AG09309 (cell line): Measurements from ENCODE around the gene CTXND1.
A peak's percentile ranks its signal among the peaks of the same experiment; 100 is the strongest.

Experiments used
- DNase-seq: peaks from one replicate; pipeline ENCODE4 v3.0.0-alpha.2; 2010; ENCODE audit warnings: low read depth
- H3K4me3 ChIP-seq: 2 replicates; pipeline ENCODE4 v1.5.1; 2011; ENCODE audit warnings: mild to moderate bottlenecking, low read depth, low read length, moderate library complexity; ENCODE audit not compliant: control insufficient read depth
- TF ChIP-seq, protein P1 (sequence below): IDR thresholded peaks from 2 replicates; pipeline ENCODE4 v1.5.1; 2011; ENCODE audit warnings: mild to moderate bottlenecking, low read depth, low read length, inconsistent platforms; ENCODE audit not compliant: insufficient read depth, control insufficient read depth; ENCODE audit errors: missing control alignments

Gene CTXND1

DNA sequence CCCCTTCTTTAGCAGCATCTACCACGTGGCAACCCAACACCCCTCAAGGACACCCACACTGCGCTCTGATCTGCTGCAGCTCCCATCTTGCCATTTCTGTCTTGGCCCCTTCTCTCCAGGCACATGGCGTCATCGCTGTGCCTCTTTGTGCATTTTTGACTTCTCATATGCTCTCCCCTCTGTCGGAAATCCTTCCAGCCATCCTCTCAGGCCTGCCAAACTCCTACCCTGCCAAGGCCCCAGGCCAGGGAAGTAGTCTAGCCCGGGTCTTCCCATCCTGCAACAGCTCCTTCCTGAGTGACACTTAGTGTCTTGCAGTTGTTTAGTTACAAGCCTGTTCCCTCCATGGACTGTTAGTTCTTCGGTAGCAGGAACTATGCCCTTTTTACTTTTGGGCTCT is 34.0 kb upstream of the CTXND1 start:
- TF ChIP-seq, protein P1, sequence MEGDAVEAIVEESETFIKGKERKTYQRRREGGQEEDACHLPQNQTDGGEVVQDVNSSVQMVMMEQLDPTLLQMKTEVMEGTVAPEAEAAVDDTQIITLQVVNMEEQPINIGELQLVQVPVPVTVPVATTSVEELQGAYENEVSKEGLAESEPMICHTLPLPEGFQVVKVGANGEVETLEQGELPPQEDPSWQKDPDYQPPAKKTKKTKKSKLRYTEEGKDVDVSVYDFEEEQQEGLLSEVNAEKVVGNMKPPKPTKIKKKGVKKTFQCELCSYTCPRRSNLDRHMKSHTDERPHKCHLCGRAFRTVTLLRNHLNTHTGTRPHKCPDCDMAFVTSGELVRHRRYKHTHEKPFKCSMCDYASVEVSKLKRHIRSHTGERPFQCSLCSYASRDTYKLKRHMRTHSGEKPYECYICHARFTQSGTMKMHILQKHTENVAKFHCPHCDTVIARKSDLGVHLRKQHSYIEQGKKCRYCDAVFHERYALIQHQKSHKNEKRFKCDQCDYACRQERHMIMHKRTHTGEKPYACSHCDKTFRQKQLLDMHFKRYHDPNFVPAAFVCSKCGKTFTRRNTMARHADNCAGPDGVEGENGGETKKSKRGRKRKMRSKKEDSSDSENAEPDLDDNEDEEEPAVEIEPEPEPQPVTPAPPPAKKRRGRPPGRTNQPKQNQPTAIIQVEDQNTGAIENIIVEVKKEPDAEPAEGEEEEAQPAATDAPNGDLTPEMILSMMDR: no peak
- no peak for DNase-seq
- no peak overlapping the region for H3K4me3 ChIP-seq

DNA sequence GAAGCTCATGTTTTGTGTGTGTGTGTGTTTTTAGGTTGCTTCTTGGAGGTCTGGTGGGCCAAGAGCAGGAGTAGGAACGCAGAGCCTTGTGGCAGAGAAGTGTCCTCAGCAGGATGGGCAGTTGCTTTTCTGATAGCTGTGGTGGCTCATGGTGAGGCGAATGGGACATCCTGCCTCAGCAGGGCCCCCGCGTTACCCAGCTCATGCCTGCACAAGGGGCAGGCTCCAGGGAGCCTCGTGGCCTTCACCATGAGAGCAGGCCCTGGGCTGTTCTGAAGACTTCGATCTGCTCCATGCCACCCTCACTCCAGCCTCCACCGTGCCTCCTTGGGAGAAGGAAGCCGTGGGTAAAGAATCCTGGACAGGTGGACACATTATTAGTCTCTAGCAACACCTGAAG is 33.4 kb upstream of the CTXND1 start:
- TF ChIP-seq, protein P1: no peak
- DNase-seq: no peak
- H3K4me3 ChIP-seq: no peak overlapping the region

DNA sequence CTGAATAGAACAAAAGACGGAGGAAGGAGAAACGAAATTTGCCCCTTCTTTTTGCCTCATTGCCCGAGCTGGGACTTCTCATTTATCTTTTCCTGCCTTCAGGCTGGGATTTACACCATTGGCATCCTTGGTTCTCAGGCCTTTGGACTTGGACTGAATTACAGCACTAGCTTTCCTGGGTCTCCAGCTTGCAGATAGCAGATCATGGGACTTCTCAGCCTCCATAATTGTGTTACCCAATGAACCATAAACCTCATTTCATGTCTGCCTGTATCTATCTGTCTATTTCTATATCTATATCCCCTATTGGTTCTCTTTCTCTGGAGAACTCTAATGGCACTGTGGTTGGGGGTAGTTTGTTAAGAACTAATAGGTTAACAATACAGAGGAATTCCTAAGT is 31.5 kb upstream of the CTXND1 start:
- TF ChIP-seq, protein P1: no peak
- no peak for DNase-seq
- no peak overlapping the region for H3K4me3 ChIP-seq

DNA sequence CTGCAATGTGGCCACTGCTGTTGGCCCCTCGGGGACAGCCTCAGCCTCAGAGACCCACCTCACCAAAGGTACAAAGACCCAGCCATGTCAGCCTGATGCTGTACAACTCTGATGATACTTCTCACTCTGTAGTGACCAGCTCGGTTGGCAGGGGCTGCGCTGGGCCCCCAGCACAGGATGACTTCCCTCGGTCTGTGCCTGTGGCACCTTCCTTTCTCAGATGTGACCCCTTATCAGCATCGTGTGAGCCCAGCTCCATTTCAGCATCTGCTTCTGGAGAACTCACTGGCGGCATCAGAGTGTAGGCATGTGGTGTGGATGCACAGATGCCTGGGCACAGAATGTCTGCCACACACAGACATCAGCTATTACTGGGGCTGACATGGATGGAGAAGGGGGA is 25.1 kb upstream of the CTXND1 start:
- DNase-seq: no peak

DNA sequence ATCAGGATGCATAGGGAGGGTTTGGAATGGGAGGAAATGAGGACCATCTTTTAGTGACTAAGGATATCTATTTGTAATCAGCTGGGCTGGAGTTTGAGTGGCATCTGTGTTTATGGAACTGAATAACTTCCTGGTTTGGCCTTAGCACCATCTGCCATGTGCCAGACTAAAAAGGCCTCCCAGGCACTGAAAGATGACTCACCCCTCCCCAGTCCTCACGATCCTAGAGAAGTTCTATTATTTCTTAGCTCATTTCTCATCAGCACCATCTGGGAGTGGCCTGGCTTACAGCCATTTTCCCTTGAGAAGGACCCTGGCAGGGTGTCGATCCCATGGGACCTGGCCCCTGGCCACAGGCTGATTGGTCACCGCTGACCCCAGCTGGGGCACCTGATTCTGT is 23.9 kb upstream of the CTXND1 start:
- TF ChIP-seq, protein P1: no peak
- peak; percentile 7 for DNase-seq

More for the DNA sequence above, 25.1 kb upstream of the CTXND1 start:
- no peak overlapping the region for H3K4me3 ChIP-seq
- TF ChIP-seq, protein P1: no peak

DNA sequence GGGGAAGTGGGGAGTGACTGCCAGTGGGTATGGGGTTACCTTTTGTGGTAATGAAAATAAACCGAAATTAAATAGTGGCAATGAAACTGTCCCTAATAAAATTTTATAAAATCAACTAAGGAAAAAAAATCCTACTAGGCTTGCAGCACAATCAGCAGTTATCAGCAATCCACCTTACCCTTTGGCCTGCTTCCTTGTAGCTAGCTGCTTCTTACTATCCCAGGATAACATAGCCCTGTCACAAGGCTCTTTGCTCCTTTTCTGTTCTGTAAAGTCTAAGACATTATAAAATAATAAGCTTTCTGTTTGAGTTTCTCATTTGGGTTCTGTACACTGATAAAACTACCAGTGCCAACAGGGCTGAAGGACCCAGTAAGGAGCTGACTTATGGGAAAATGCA is 23.0 kb upstream of the CTXND1 start:
- TF ChIP-seq, protein P1: no peak
- H3K4me3 ChIP-seq: no peak overlapping the region
- DNase-seq: no peak

More for the DNA sequence above, 23.9 kb upstream of the CTXND1 start:
- H3K4me3 ChIP-seq: no peak overlapping the region

DNA sequence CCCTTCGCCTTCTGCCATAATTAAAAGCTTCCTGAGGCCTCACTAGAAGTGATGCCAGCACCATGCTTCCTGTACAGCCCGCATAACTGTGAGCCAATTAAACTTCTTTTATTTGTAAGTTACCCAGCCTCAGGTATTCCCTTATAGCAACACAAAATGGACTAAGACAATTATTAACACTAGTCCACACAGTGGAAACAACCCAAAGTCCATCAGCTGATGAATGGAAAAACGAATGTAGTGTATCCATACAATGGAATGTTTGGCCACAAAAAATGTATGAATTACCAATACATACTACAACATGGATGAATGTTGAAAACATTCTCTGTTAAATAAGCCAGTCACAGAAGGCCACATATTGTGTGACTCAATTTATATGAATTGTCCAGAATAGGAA is 22.5 kb upstream of the CTXND1 start:
- no peak overlapping the region for H3K4me3 ChIP-seq
- TF ChIP-seq, protein P1: no peak
- DNase-seq: no peak
